ENCODE measurements around the gene KIF16B. TPM values are rescaled to one million over a fixed set of nuclear protein-coding genes. Genes with fewer than 3 reads are reported as not detected.

Gene KIF16B
- total and polyA plus RNA-seq, 10 of the 15 experiments (the other 5 are each of a cell fraction or from before 2014, with no cell fraction given), result 0.21 to 5.2 (median 3.0) TPM

GRCh38 chr20:16595376-16595775 lies 22.1 kb upstream of the KIF16B start:
- ChIA-PET RAD21 (ENCODE audit: unreplicated experiment) (no interaction called here), CTCF (no interaction called here), SMC1A (ENCODE audit: uncharacterized antibody, unreplicated experiment) (no interaction called here), POLR2A (no interaction called here)
- 50% methylated on average over 1 of the region's 1 CpG for WGBS (ENCODE audit: insufficient coverage, insufficient replicate concordance, low lambda C conversion rate, missing lambda C conversion rate)
- DNase-seq (ENCODE audit: low read depth, low spot score), result no peak
- Histone ChIP-seq H3K27ac (ENCODE audit: control insufficient read depth, insufficient read depth) (no peak overlapping the region), H3K9ac (ENCODE audit: control insufficient read depth, insufficient read depth, low read length) (no peak overlapping the region), H4K20me1 (ENCODE audit: control insufficient read depth, insufficient read depth) (no peaks in the 10 kb centered on the region), H3K4me1 (ENCODE audit: control insufficient read depth, insufficient read depth, low read length) (no peaks in the 10 kb centered on the region), H3K36me3 (ENCODE audit: control insufficient read depth in 2 of 2, insufficient read depth in 2 of 2, low read length in 1 of 2) (no peaks in the 10 kb centered on the region), H3K4me3 (no peak overlapping the region), H3K27me3 (replicated peaks in 1 of 2; ENCODE audit: control insufficient read depth in 2 of 2, insufficient read depth in 2 of 2, low read length in 1 of 2) (no peaks in the 10 kb centered on the region), H2AFZ (ENCODE audit: control insufficient read depth, low read depth, low read length) (no peak overlapping the region), H3K9me3 (replicated peaks; ENCODE audit: control insufficient read depth, insufficient read depth, low read length) (no peaks in the 10 kb centered on the region), H3K79me2 (ENCODE audit: control insufficient read depth, insufficient read depth, low read length) (no peaks in the 10 kb centered on the region), H3K4me2 (ENCODE audit: control insufficient read depth, insufficient read depth) (no peak overlapping the region)
- BruUV-seq (replicated peaks), result no TSS peak
- in situ Hi-C loops (cut with MboI) (no loop called here), intact Hi-C loops (cut with micrococcal nuclease; ENCODE audit: unreplicated experiment) (no loop called here)
- no peak for FAIRE-seq
- ATAC-seq, result no peak
- TF ChIP-seq SP1 (IDR thresholded peaks at IDR 0.05; ENCODE audit: low read depth, low read length) (no peak), PKNOX1 (IDR thresholded peaks at IDR 0.05) (no peak), KLF5 (IDR thresholded peaks at IDR 0.05; ENCODE audit: partially characterized antibody) (no peak), WRNIP1 (IDR thresholded peaks at IDR 0.05; ENCODE audit: borderline replicate concordance, low read depth, low read length) (no peak), NFIC (IDR thresholded peaks at IDR 0.05; ENCODE audit: low read depth, low read length) (no peak), ZNF217 (IDR thresholded peaks at IDR 0.05) (no peak), TCF3 (IDR thresholded peaks at IDR 0.05; ENCODE audit: borderline replicate concordance, insufficient read depth, low read depth, low read length) (no peak), BHLHE40 (IDR thresholded peaks at IDR 0.05; ENCODE audit: borderline replicate concordance in 1 of 2, low read depth in 2 of 2, low read length in 1 of 2) (no peak), NR2C1 (IDR thresholded peaks at IDR 0.05) (no peak), CBX5 (IDR thresholded peaks at IDR 0.05; ENCODE audit: low read depth) (no peak), CEBPZ (IDR thresholded peaks at IDR 0.05; ENCODE audit: low read depth, low read length) (no peak), TCF7 (IDR thresholded peaks at IDR 0.05; ENCODE audit: borderline replicate concordance) (no peak), TBL1XR1 (IDR thresholded peaks at IDR 0.05; ENCODE audit: low read depth, low read length) (no peak), IRF4 (IDR thresholded peaks at IDR 0.05; ENCODE audit: low read depth, low read length) (no peak), ZNF592 (IDR thresholded peaks at IDR 0.05) (no peak)

Measured in GM12878 (cell line).